Right cardiac atrium (tissue), 5 donors: ENCODE data around the gene VAV1. TPM values are rescaled to one million over a fixed set of nuclear protein-coding genes. Genes with fewer than 3 reads are reported as not detected.

ENCODE experiments used
- ATAC-seq, 2 donors: fragments of 200-7000 bp; cut with Tn5 transposase; one replicate each; pipeline versions ENCODE4 v1.8.0 to v1.9.1; 2020; ENCODE audit warnings: moderate library complexity in 2 of 2, mild to moderate bottlenecking in 1 of 2
- DNase-seq, 3 donors: peaks; one replicate each; pipeline ENCODE4 v3.0.0-alpha.2; 2020
- H3K27ac ChIP-seq: one replicate; pipeline ENCODE4 v1.5.1; 2013; ENCODE audit warnings: mild to moderate bottlenecking, low read length, control low read depth, moderate library complexity
- H3K27me3 ChIP-seq: one replicate; pipeline ENCODE4 v1.6.1; 2013; ENCODE audit not compliant: control insufficient read depth, insufficient read depth
- H3K4me1 ChIP-seq: one replicate; pipeline ENCODE4 v1.6.1; 2013; ENCODE audit warnings: low read length; ENCODE audit not compliant: control insufficient read depth, insufficient read depth
- H3K4me3 ChIP-seq: one replicate; pipeline ENCODE4 v1.5.1; 2013; ENCODE audit warnings: low read length, control low read depth
- H3K9me3 ChIP-seq: one replicate; pipeline ENCODE4 v1.6.1; 2013; ENCODE audit warnings: low read length; ENCODE audit not compliant: control insufficient read depth
- WGBS: extraction: QIAGEN DNeasy Blood & Tissue Kit; methylation state at CpG from one replicate; pipeline ENCODE4 v1.1.7; 2013; 5-methylcytosine and 5-hydroxymethylcytosine counted together
- intact Hi-C, 4 donors: fragments of 100-400 bp; cut with DNase I; formaldehyde crosslinking; loops; one replicate each; pipeline versions ENCODE4 v1.11.0 to v1.14.0; 2022 to 2023
- polyA plus RNA-seq: library from polyadenylated mRNA; stranded (reverse); fragments of 200-250 nt; gene quantifications from one replicate; pipeline ENCODE4 v1.2.3, GENCODE V29; 2013
- total RNA-seq, 4 donors: library from RNA; stranded (reverse); fragmentation: NEBNext Ultra II Directional; extraction: Animal tissue kit (Norgen Biotek cat#: 25700); gene quantifications; one replicate each; pipeline ENCODE4 v1.2.1, GENCODE V29; 2021
- donor health status: healthy with polysubstance abuse.
- donor health status: DM: no; HTN: yes; CAD: no.
- donor health status: DM: no; HTN: no; CAD: no.
- donor health status: DM: no; HTN: yes; CAD: no; lungs with severe emphysema.
- donor health status: DM: yes; HTN: yes; CAD: no.

The VAV1 gene
- total and polyA plus RNA-seq, 5 donors, result 0.84 to 3.7 (median 3.3) TPM

DNA sequence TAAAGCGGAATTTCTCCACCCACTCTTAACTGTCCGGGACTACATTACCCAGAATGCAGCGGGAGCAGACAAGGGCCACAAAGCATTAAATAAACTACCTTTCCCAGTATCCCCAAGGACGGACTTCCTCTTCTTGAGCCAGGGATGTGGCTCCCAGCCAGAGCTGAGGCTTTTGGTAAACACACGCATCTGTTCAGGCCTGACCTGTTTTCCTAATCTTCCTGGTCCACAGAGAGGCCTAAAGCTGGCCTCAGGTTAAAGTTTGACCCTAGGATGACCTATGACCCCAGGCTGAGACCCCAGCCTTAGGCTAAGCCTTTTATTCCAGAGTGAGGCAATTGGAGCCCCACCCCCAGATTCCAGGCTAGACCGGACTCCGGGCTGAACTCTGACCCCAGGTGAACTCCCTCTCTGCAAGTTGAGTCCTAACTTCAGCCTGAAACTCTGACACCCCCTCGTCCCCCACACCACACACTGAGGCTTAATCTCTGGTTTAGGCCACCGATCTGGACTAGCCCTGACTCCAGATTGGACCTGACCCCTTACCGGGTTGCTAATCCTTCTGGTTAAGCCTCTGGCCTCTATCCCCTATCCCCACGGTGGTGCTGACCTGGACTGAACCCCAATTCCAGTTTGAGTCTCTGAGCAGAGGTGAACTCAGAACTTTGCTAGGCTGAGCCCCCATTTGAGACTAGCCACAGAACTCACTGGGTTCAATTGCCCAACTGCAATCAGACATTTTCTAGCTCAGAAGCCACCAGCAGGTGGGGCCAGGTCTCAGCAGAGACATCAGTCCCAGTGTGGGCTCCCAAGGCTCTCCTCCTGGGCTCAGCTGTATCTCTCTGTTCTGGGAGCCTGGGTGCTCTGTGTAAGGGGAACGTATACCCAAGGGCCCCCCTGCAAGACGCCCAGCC lies 34.4 kb upstream of the VAV1 start:
- intact Hi-C loops, result loop anchor here in 2 of 4 donors (2.0 to 10.0 kb wide), 2 partner anchors 125 to 127 kb away; no protein-coding TSS in a partner anchor
- Histone ChIP-seq H3K9me3 (no peaks in the 10 kb centered on the region), H3K4me3 (peak overlapping the region; percentile 29), H3K4me1 (peaks cover 9% of the 10 kb centered on the region), H3K27me3 (no peaks in the 10 kb centered on the region), H3K27ac (peak overlapping the region; percentile 99)
- 11% methylated on average over 13 of the region's 13 CpGs for WGBS
- peak; percentile 94 to 98 (median 95) for DNase-seq
- peak; percentile 29 to 31 for ATAC-seq

DNA sequence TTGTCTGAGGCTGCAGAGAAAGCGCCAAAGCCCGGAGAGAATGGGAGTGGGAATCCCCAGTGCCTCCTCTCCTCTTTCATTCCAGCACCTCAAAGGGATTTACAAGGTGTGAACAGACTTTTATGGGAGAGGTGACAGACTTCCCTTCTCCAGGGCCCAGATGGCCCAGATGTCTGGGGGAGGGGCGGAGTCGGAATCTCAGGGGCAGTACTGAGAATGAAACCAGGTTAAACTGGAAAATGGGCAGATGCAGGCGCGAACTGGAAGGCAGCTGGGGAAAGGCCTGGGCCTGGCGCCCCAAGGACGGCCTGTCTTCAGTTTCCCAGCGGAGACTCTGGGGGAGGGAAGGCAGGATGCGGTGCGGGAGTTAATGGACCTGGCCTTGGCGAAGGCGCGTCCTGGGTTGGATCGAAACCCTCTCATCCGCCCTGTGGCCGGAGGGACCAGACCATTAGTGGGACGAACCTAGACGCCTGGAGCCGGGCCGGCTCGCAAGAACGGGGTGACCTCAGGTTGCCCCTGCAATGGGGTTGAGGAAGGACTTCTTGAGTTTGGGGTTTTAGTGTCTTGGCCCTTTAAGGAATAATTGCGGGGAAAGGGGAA lies 33.6 kb upstream of the VAV1 start:
- Histone ChIP-seq H3K27ac (peak overlapping the region; percentile 99), H3K4me1 (peaks cover 11% of the 10 kb centered on the region), H3K27me3 (no peaks in the 10 kb centered on the region), H3K4me3 (peak overlapping the region; percentile 29), H3K9me3 (no peaks in the 10 kb centered on the region)
- intact Hi-C loops, result loop anchor here in 2 of 4 donors (2.0 to 10.0 kb wide), 2 partner anchors 124 to 126 kb away; no protein-coding TSS in a partner anchor
- ATAC-seq (no peak), DNase-seq (peak; percentile 65 to 88 (median 86))
- WGBS, result 10% methylated on average over 24 of the region's 24 CpGs

DNA sequence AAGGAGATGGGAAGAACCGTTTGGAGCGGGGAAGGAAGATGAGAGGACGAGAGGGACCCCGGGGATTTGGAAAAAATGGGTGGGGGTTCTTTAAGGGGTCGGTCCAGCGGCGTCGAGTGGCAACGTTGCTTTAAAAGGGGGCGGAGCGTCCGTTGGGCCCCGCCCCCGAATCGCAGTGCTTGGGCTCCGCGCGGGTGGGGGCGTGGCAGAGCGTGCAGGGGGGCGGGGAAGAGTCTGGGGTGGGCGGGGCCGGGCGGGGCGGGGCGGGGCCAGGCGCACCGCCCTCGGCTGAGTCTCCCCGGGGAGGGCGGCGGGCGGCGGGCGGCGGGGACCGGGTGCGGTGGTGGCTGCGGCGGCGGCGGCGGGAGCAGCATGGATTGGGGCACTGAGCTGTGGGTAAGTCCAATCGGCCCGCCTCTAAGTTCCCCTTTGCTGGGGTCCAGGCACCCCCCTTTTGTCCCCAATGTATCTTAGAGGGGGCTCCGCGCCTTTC lies 33.1 kb upstream of the VAV1 start, which contains the start of gene TRIP10:
Gene TRIP10, plus strand, starts transcription at position 291 of the 493 bp plus-strand sequence. Its CDS starts 82 bp downstream, at position 373.
- intact Hi-C loops, result loop anchor here in 2 of 4 donors (2.0 to 10.0 kb wide), 2 partner anchors 123 to 125 kb away; no protein-coding TSS in a partner anchor
- Histone ChIP-seq H3K4me1 (peaks cover 12% of the 10 kb centered on the region), H3K9me3 (no peaks in the 10 kb centered on the region), H3K27ac (peak within 1 kb of the TSS; percentile 99), H3K27me3 (no peaks in the 10 kb centered on the region), H3K4me3 (peak within 1 kb of the TSS; percentile 88)
- ATAC-seq, result peak; percentile 25
- WGBS, result under 1% methylated on average over 46 of the region's 47 CpGs
- DNase-seq, result peak; percentile 89 to 97 (median 96)

DNA sequence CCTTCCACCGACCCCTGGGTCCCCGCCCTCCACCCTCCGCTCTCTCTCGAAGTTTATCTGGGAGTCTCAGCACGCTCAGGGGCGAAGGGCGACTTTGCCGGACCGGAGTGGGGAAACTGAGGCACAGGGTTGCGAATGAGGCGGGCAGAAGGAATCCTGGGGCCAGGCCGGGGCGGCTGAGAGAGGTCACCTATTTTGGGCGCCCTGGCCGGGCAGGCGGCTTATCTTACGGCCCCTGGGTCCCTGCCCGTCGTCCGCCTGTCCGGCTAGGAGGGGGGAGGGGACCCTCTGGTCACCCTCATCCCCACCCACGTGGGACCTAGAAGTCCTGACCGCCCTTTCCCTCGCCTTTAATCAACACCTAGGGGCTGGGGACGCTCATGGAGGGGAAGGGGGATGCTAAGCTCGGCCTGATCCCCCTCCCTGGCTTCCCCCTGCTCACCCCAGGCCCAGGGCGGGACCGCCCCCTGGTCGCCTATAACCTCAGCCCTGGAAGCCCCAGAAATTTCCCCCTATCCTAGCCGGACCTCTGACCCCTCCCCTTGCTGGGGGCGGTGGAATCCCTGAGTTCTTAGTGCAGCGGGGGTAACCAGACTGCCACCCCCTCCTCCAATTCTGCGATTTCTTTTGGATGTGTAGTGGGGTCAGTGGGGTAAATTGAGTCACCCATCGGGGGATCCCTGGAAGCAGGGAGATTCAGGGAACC lies 32.5 kb upstream of the VAV1 start:
- intact Hi-C loops, result loop anchor here in 2 of 4 donors (2.0 to 10.0 kb wide), 2 partner anchors 123 to 125 kb away; no protein-coding TSS in a partner anchor
- no peaks in the 10 kb centered on the region for H3K9me3 ChIP-seq
- DNase-seq, result peak; percentile 62 to 83 (median 81)
- peak overlapping the region; percentile 88 for H3K4me3 ChIP-seq
- peak overlapping the region; percentile 97 for H3K27ac ChIP-seq
- no peak for ATAC-seq
- H3K4me1 ChIP-seq, result peaks cover 16% of the 10 kb centered on the region
- no peaks in the 10 kb centered on the region for H3K27me3 ChIP-seq
- under 1% methylated on average over 34 of the region's 34 CpGs for WGBS

DNA sequence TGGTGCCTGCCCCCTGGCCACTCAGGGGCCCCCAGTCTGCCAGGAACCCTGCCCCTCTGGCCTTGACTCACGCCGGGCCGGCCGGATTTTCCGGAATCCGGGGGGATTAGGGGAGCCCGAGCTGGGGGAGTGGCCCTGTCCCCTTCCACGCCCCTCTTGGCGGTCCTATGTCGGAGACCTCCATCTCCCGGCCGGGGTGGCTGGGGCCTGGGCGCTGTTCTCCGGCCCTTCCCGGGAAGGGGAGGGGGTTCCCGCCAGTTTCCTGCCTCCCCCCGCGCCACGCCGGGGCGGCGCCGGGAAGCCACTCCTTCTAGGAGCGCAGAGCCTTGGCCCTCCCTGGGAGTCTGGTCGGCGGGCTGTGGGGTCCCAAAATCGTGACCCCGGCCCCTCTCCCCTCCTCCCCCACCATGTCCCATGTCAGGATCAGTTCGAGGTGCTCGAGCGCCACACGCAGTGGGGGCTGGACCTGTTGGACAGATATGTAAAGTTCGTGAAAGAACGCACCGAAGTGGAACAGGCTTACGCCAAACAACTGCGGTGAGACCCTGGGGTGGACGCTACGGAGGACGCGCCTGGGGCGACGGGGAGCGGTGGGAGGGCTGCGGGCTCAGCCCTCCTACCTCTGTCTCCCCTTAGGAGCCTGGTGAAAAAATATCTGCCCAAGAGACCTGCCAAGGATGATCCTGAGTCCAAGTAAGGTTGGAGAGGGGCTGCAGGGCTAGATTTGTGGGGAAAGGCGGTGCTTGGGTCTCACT lies 31.7 kb upstream of the VAV1 start:
- WGBS, result 1% methylated on average over 46 of the region's 46 CpGs
- Histone ChIP-seq H3K27me3 (no peaks in the 10 kb centered on the region), H3K4me1 (peaks cover 20% of the 10 kb centered on the region), H3K9me3 (no peaks in the 10 kb centered on the region), H3K27ac (peak overlapping the region; percentile 97), H3K4me3 (peak overlapping the region; percentile 88)
- DNase-seq (peak; percentile 83 to 91 (median 90)), ATAC-seq (peak; percentile 0 to 8)
- intact Hi-C loops, result no loop called here

DNA sequence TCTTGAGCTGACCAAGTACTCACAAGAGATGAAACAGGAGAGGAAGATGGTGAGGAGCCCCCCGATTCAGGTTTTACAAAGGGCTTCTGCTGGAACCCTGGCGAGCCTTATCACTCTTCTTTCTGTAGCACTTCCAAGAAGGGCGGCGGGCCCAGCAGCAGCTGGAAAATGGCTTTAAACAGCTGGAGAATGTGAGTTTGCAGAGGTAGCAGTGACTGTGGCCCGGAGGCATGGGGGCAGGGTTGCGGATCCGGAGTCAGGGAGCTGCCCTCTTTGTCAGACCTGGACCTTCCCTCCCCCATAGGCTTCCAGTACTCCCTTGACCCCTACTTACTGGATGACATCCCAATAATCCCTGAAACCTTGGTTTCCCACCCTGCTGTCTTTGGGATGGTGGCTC lies 29.4 kb upstream of the VAV1 start:
- Histone ChIP-seq H3K9me3 (no peaks in the 10 kb centered on the region), H3K4me1 (peaks cover 19% of the 10 kb centered on the region), H3K27ac (peak overlapping the region; percentile 38), H3K4me3 (no peak overlapping the region), H3K27me3 (no peaks in the 10 kb centered on the region)
- intact Hi-C loops, result no loop called here
- ATAC-seq, result no peak
- DNase-seq, result peak in 1 of 3 donors; percentile 68
- WGBS, result 56% methylated on average over 7 of the region's 7 CpGs

DNA sequence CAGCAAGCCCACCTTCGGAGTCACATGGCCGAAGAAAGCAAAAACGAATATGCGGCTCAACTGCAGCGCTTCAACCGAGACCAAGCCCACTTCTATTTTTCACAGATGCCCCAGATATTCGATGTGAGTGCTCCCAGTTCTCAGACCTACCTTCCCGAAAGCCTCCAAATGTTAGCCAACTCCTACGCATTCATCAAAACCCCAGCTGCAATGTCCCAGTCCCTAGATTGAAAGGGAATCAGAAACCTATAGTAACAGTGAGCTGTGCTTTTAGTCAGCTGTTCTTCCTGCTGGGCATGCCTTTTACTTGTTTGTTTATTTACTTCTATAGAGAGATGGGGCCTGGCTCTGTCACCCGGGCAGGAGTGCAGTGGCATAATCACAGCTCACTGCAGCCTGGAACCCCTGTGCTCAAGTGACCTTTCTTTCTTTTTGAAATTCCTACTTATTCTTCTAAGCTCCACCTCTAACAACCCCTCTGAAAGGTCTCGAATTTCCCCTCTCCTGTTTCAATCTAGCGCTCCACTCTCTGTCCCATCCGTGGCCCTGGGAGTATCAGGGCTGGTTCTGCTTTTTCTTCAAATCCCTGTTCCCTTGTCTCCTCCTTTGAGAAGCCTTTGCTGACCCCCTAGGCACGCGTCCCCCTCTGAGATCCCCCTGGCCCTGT lies 28.7 kb upstream of the VAV1 start:
- H3K4me1 ChIP-seq, result peaks cover 13% of the 10 kb centered on the region
- no peak for ATAC-seq
- DNase-seq, result peak in 1 of 3 donors; percentile 21
- no peaks in the 10 kb centered on the region for H3K27me3 ChIP-seq
- intact Hi-C loops, result no loop called here
- no peaks in the 10 kb centered on the region for H3K9me3 ChIP-seq
- 84% methylated on average over 15 of the region's 15 CpGs for WGBS
- H3K27ac ChIP-seq, result peak overlapping the region; percentile 87
- H3K4me3 ChIP-seq, result no peak overlapping the region

DNA sequence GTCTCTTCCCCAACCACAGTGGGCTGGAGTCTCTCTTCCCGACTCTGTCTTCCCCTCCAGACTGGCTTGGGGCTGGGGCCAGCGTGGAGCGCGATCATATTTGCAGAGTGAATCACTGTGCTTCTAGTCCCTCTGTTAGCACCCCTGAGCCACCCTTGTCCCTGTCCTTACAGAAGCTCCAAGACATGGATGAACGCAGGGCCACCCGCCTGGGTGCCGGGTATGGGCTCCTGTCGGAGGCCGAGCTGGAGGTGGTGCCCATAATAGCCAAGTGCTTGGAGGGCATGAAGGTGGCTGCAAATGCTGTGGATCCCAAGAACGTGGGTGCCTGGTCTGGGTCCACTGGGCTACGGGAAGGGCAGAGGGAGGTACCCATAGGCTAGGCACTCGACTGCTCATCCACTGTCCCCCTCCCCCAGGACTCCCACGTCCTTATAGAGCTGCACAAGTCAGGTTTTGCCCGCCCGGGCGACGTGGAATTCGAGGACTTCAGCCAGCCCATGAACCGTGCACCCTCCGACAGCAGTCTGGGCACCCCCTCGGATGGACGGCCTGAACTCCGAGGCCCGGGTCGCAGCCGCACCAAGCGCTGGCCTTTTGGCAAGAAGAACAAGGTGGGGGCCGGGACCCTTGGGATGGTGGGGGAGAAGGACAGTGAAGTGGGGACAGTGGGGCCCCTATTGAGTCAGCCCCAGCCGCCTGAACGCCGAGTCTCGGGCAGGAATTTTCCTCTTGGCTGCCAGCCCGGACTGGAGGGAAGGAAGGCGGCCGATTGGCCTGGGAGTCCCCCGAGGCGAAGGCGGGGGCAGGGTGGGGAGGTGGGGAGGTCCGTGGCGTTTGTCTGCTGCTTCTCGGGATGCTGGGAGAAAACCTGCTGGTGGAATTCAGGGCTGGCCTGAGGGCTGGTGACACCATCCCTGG lies 27.9 kb upstream of the VAV1 start:
- Histone ChIP-seq H3K27me3 (no peaks in the 10 kb centered on the region), H3K9me3 (no peaks in the 10 kb centered on the region), H3K4me3 (no peak overlapping the region), H3K4me1 (peaks cover 11% of the 10 kb centered on the region), H3K27ac (peak overlapping the region; percentile 87)
- peak; percentile 93 to 96 (median 95) for DNase-seq
- intact Hi-C loops, result no loop called here
- ATAC-seq, result peak; percentile 84 to 86
- 19% methylated on average over 41 of the region's 41 CpGs for WGBS

DNA sequence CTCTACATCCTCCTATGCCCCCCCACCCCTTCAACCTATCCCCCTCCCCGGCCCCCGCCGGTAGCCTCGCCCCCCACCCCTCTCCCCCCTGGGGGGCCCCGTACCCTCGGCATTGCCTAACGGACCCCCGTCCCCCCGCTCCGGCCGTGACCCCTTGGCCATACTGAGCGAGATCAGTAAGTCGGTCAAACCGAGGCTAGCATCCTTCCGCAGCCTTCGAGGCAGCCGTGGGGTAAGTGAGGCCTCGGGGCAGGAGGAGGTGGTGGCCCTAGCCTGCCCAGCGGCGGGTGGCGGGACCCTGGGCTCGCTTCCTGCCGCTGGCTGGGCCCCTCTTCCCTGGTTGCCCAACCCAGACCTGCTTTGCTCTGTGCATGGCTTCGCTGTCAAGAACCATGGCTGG lies 26.5 kb upstream of the VAV1 start:
- ATAC-seq (no peak), DNase-seq (peak in 1 of 3 donors; percentile 46)
- WGBS, result 94% methylated on average over 24 of the region's 24 CpGs
- H3K27ac ChIP-seq, result no peak overlapping the region
- H3K9me3 ChIP-seq, result no peaks in the 10 kb centered on the region
- H3K4me3 ChIP-seq, result no peak overlapping the region
- no peaks in the 10 kb centered on the region for H3K27me3 ChIP-seq
- peaks cover 11% of the 10 kb centered on the region for H3K4me1 ChIP-seq
- intact Hi-C loops, result no loop called here
